GM18519 (cell line): ENCODE results near the gene PDE4D.

Source experiments
- ATAC-seq: cut with Tn5 transposase; IDR thresholded peaks from one replicate; pipeline ENCODE4 v1.9.1; 2021; ENCODE audit warnings: mild to moderate bottlenecking, moderate library complexity; ENCODE audit not compliant: unreplicated experiment, low FRiP score

The PDE4D gene

DNA sequence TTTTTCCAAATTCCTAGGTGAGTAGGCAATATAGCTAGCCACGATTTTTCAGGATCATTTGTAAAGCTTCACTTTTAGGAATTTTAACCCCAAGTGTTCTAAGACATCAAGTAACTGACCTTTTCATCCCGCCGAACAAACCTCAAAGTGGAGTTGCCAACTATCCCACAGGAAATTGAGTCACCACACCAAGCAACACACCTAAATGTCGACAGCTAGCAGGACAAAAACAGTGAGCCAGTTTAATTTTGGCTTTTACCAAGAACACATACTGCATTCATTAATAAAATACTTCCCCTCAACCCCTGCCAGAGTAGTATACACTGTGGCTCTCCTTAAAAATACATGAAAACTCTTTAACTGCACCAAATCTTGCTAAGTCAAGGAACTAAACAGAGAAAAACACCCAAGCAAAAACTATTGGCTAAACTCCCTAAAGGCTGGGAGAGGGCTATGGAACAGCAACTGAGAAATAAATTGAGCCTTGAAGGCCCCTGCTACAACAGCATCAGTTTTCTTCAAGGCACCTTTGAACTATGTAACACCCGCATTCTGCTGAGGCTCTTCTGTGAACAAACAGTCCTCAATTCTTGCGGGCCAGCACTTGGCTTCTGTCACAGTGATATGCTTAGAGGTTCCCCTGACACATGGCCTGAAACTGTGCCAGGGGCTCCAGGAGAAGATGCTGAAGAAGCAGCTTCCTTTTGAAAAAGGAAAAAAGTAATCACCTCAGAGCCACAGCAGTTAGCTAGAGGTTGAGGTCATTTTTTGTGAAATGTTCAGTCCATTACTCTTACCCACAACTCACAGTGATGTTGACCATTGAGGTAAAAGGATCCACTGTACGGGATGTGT, 851.1 kb downstream of the PDE4D start:
- no peak for ATAC-seq

GRCh38 chr5:59041355-59041754, 852.2 kb downstream of the PDE4D start:
- no peak for ATAC-seq

GRCh38 chr5:59040804-59041201, 852.7 kb downstream of the PDE4D start:
- no peak for ATAC-seq

DNA sequence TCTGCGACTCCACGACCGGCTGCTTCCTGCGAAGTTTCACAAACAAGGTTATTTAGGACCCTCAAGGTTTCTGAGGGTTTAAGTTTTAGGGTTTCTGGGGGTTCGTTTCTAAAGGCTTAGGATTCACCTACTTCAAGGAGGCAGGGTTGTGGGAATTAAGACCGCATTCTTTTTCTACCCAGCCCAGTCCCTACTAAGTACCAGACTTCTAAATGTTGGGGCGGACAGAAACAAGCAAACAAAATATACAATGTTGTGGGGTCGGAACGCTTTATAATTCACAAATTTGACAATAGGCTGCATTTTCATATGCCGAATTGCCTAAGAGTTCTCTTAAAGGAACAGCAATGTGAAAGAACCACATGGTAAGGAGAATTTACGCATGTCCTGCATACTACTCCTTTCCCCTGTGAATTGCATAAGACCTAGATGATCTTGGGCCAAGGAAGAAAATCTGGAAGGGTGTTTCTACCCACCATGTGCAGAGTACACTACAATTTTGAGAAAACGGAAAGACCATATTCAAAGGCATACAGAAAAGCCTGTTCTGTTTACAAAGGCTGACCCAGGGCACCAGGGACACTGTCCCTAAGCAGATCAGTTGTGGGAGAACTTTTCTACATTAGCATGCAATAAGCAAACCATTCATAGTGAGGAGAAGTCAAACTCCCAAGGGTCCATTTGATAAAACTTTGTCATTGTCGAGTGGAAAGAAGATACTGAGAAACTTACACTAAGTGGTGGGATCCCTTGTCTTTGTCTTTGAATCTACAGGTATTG, 853.3 kb downstream of the PDE4D start:
- ATAC-seq: no peak

DNA sequence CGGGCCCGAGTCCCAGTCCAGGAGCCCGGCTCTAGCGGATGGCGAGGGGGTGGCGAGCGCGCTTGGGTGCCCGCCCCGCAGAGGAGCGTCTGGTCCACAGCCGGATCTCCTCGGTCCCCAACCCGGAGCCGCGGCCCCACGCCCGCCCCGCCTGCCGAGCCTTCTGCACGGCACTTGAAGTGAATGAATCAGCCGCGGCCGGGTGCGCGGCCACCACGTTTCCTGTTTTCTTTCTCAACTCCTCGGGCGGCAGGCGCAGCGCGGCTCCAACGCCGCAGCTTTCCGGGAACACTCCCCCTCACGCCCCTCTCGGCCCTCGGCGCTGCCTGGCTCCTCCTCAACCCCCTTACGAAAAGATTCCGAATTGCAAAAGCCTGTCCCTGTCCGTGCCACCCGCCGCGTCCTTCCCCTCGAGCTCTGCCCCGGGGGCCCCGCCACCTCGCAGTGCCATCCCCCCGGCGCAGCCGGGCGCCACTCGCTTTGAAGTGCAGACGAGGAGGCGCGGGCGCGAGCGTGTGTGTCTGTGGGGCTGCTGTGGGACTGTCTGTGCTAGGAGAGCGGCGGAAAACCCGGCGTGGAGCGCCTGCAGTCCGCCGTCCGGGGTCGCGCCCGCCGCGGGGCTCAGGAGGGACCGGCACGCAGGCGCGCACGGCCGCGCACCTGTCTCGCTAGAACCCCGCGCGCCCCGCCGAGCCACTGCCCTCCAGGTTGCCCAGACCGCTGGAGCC, 854.1 kb downstream of the PDE4D start:
- ATAC-seq: peak; percentile 29

DNA sequence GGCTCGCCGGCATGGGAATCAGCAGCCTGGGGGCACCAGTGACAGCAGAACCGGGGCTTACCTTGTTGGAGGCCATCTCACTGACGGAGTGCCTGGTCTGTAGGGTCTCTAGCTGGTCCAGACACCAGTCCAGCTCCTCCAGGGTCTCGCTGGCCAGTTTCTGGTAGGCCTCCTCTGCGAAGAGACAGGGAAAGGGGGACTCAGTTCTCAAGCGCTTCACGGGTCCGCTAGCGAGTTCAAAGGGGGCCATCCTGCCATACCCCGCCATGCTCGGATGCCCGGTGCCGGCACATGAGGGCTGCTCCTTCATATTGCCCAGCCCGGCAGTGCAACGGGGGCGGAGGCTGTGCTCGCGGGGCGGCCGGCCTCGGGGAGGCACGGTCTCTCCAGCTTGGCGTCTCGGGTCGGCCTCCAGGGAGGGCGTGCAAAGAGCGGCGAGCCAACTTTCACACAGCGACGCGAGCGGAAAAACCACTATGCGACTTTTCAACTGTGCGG, 854.7 kb downstream of the PDE4D start:
- ATAC-seq: peak; percentile 30

GRCh38 chr5:59037941-59038797, 855.4 kb downstream of the PDE4D start:
- ATAC-seq: no peak

DNA sequence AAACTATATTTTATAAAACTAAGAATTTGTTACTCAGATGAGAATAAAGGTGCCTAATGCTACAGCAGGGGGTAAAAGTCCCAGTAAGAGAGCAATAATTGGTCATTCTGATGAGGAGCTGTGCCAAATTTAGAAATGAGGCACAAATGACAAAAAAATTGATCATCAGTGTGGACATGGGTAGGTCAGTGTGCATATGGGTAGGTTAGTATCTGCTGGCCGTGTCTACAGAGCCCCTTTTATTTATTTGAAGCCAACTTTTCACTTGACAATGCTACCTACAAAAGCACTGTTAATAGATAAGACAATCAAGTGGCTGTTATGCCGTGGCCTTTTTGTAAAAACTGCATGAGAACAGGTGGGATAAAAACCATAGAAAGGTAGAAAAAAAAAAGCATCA, 856.1 kb downstream of the PDE4D start:
- no peak for ATAC-seq

- ATAC-seq: no peak
Measured at GRCh38 chr5:59037041-59037440, 856.5 kb downstream of the PDE4D start.

GRCh38 chr5:59036274-59036961, 857.1 kb downstream of the PDE4D start:
- ATAC-seq: no peak

DNA sequence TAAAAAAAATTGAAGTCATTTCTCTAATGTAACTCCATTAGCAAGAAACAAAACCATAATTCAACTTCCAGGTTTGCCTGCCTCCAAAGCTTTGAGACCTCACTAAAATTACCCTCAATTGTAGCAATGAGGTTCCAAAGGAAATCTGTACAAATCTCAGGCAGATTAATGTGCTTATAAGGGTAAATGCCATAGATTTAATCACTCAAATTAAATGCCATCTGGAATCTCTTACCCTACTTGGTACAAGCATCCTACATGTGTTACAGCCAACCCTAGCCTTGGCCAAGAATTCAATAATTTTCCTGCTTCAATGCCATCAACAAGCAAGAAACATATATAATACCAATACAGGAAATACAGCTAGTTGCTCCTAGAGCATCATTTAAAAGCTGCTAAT, 857.8 kb downstream of the PDE4D start:
- ATAC-seq: no peak

DNA sequence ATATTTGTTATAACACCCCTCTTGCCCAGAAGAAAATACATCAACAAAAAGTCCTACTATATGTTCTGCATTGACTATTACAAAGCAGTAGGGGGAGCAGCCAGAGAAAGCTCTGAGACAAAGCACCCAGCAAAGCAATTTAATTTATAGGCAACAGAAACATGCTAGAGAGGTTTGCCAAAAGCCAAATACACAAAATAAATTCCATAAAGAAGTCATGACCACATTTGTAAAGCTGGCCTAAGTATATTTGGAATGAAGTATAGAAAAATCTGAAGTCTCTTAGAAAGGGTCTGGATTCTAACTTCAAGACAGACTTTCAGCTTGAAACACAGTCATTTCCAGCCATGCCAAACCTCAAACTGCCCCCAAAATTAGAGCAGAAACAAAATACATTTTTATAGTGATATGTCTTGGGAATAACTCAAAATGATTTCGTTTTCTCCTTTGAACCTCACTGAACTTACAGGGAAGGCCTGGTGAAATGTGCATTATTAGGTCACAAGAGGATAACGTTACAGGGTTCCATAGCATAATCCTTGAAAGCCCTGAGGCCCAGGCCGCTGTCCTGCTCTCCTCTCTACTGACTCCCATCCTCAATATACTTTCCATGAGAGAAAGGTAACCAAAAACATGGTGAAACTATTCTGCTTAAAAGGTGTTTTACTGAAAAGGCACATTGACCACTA, 858.9 kb downstream of the PDE4D start:
- ATAC-seq: peak; percentile 48

DNA sequence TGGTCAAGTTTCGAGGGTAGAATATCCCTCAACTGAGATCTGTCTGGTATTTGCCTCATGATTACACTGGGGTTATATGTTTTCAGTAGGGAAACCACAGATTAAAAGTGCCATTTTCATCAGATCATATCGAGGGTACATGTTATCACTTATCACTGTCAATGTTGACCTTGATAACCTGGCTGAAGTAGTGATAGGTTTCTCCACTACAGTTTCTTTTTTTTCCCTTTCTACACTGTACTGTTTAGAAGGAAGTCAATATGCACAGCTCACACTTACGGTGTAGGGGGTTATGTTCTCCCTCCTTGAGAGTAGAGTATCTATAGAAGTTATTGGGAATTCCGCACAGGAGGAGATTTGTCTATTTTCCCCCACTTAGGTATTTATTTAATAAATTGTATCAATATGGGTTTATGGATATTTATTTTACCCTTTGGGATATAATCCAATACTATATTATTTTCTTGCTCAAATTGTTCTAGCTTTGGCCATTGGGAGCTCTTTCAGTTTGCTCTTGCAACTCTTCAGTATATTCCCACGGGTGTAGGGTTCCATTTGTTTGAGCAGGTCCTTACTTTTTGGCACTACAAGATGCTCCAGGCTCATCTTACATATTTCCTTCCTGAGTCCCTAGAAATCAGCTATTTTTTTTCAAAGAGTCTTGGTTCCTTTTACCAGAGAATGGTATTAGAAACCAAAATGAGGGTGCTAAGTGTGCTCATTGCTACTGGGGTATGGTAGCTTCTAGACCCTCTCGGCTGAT, 866.2 kb downstream of the PDE4D start:
- no peak for ATAC-seq

- no peak for ATAC-seq
Measured at GRCh38 chr5:59025734-59026133, 867.8 kb downstream of the PDE4D start.

DNA sequence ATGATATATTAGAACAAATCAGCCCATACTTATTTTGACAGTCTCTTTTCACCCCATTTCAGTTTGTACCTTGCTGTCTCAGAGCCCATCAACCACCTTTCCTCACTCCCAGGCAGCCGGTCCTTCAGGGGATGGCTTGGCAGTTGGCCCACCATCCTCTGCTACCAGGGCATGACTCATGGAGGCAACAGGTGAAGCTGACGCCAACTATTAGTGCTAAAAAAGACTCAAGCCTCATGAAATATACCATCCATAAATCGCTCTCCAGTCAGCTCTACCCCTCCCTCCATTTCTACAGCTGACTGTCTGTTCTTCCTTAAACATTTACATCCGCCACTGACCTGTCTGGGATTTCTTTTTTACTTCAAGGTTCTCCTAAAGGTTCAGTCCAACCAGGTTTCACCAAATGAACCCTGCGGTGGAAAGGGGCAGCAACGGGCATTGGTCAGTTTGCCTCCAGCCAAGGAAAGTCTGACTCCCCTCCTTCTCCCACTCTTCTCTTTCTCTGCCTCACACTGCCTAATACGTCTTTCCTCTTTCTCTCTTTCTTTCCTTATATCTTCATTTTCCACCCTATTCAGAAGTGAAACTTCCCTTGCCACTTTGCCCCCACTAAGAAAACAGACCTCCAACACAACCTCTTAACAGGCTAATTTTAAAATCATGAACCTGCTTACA, 871.5 kb downstream of the PDE4D start:
- no peak for ATAC-seq

DNA sequence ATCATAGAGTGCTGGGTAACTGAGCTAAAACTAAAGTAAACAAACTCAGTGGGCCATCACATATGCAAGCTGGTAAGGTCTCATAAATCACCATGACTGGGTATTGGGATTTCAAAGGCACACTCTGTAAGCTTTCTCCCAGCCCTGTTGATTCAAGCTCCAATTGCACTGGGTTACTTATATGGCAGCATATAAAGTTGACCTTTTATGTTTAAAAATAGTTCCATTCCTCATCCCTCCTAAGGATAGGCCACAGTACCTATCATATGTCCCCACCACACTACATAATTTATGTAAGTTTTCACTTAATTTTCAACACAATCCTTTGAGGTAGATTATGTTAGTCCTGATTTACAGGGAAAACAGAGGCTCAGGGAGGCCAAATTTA, 872.2 kb downstream of the PDE4D start:
- no peak for ATAC-seq

DNA sequence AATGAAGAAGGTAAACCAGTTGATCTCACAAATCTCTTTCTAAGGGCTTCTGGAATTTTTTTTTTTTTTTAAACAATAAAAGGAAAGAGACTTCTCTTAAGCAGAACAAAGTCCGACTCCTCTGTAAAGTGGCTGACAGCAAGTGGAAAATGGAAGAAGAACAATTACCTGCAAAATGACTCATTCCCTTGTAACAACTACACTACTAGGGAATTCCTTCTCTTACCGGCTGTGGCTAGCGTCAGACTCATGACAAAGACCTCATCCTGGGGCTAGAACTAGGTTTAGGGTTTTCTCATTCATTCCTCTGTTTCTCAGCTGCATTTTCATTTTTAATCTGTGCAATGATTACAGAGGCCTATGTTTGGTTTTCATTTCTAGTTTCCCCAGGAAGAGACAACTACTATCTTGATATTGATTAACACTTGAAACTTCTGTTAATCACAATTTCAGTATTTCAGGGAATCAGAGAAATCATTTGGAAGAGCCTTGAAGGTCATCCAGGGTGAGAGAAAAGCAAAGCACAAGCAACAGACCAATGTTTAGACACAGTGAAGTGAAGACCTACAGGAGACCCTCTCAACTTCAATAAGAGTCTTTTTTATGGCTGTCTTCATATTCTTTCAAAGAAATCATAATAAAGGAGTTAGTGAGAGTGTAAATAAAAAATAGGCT, 872.8 kb downstream of the PDE4D start:
- no peak for ATAC-seq
